OCI-LY7 (cell line): ENCODE measurements around the gene LDLRAP1. TPM values are rescaled to one million over a fixed set of nuclear protein-coding genes. Genes with fewer than 3 reads are reported as not detected.

Source experiments
- BruUV-seq: library from RNA; stranded (reverse); fragments of 400-500 nt; replicated peaks from 2 replicates; lab custom pipeline; 2021; lab: Mats Ljungman, UMichigan
- CTCF ChIA-PET: fragments of 300-600 bp; sonication (Branson Sonifier 250); formaldehyde crosslinking; loops from one replicate; lab custom pipeline; 2022; ENCODE audit warnings: antibody characterized with exemption; ENCODE audit not compliant: unreplicated experiment; lab: Charles Lee
- POLR2A ChIA-PET: fragments of 300-600 bp; sonication (Branson Sonifier 250); formaldehyde crosslinking; loops from one replicate; lab custom pipeline; 2022; ENCODE audit warnings: antibody characterized with exemption; lab: Charles Lee
- DNase-seq: peaks from one replicate; pipeline ENCODE4 v3.0.0-alpha.2; 2015; ENCODE audit warnings: low spot score
- H2AFZ ChIP-seq: fragments of 200-600 bp; sonication (generic), shearing (Covaris generic); 2 replicates; pipeline ENCODE4 v1.6.1; 2014; ENCODE audit warnings: mild to moderate bottlenecking, antibody characterized with exemption, low read length, moderate library complexity
- H3K27ac ChIP-seq: fragments of 200-600 bp; sonication (generic); 2 replicates; pipeline ENCODE4 v1.5.1; 2014; ENCODE audit warnings: mixed run types, low read depth, mild to moderate bottlenecking, moderate library complexity, low read length, inconsistent platforms; ENCODE audit not compliant: poor library complexity, severe bottlenecking
- H3K36me3 ChIP-seq: fragments of 200-600 bp; sonication (generic); 2 replicates; pipeline ENCODE4 v1.6.1; 2014; ENCODE audit warnings: mild to moderate bottlenecking, antibody characterized with exemption, low read length, moderate library complexity, mixed read lengths; ENCODE audit not compliant: insufficient read depth
- H3K4me1 ChIP-seq: fragments of 200-600 bp; sonication (generic); 2 replicates; pipeline ENCODE4 v1.5.1; 2014; ENCODE audit warnings: mild to moderate bottlenecking, low read length; ENCODE audit not compliant: insufficient read depth, poor library complexity, severe bottlenecking
- H3K4me2 ChIP-seq: fragments of 200-600 bp; sonication (generic); 2 replicates; pipeline ENCODE4 v1.6.1; 2014; ENCODE audit warnings: mild to moderate bottlenecking, low read length
- H3K4me3 ChIP-seq: fragments of 200-600 bp; sonication (generic); 2 replicates; pipeline ENCODE4 v1.5.1; 2014; ENCODE audit warnings: mild to moderate bottlenecking, low read depth, low read length; ENCODE audit not compliant: poor library complexity, severe bottlenecking
- H3K79me2 ChIP-seq: fragments of 200-600 bp; sonication (generic); 2 replicates; pipeline ENCODE4 v1.6.1; 2016; ENCODE audit warnings: low read depth, mild to moderate bottlenecking, low read length, moderate library complexity, mixed read lengths; ENCODE audit not compliant: insufficient read depth
- H3K9me2 ChIP-seq: fragments of 200-600 bp; sonication (generic); 2 replicates; pipeline ENCODE4 v1.6.1; 2016; ENCODE audit warnings: mild to moderate bottlenecking, low read length, mixed read lengths; ENCODE audit not compliant: insufficient read depth
- H3K9me3 ChIP-seq: fragments of 200-600 bp; sonication (generic); 2 replicates; pipeline ENCODE4 v1.6.1; 2014; ENCODE audit warnings: mild to moderate bottlenecking, mixed run types, low read length, mixed read lengths
- H4K20me1 ChIP-seq: fragments of 200-600 bp; sonication (generic); 2 replicates; pipeline ENCODE4 v1.6.1; 2014; ENCODE audit warnings: mild to moderate bottlenecking, antibody characterized with exemption, low read length, moderate library complexity, mixed read lengths; ENCODE audit not compliant: insufficient read depth
- EZH2phosphoT487 ChIP-seq: fragments of 200-600 bp; sonication (generic); IDR thresholded peaks from 2 replicates; pipeline ENCODE4 v1.6.1; 2018; ENCODE audit warnings: low read depth, borderline replicate concordance, mild to moderate bottlenecking, mixed run types, antibody characterized with exemption, low read length, moderate library complexity, mixed read lengths
- intact Hi-C: fragments of 100-400 bp; cut with micrococcal nuclease; formaldehyde crosslinking; loops from one replicate; pipeline ENCODE4 v1.10.0; 2022; ENCODE audit not compliant: unreplicated experiment
- total RNA-seq, 2 experiments: library from RNA; depleted of rRNA in 1 of 2; stranded (reverse); fragments of >200 nt in 1 of 2; shearing (Covaris generic) in 1 of 2; gene quantifications; 2 replicates each; pipeline ENCODE4 v1.2.3, GENCODE V29; 2014 to 2022
- TF ChIP-seq, protein P1 (sequence below): fragments of 200-600 bp; sonication (generic); conservative IDR thresholded peaks from 2 replicates; pipeline ENCODE4 v1.5.1; 2014; ENCODE audit warnings: mild to moderate bottlenecking, antibody characterized with exemption, low read length, moderate library complexity, mixed read lengths

LDLRAP1 gene
- total RNA-seq, 2 experiments from 2014 or later, result 14.9 to 36.2 TPM

- no peaks in the 10 kb centered on the region for H3K36me3 ChIP-seq
- no peaks in the 10 kb centered on the region for H4K20me1 ChIP-seq
- BruUV-seq, result no TSS peak
- H3K9me2 ChIP-seq, result no peaks in the 10 kb centered on the region
- TF ChIP-seq, protein P1, sequence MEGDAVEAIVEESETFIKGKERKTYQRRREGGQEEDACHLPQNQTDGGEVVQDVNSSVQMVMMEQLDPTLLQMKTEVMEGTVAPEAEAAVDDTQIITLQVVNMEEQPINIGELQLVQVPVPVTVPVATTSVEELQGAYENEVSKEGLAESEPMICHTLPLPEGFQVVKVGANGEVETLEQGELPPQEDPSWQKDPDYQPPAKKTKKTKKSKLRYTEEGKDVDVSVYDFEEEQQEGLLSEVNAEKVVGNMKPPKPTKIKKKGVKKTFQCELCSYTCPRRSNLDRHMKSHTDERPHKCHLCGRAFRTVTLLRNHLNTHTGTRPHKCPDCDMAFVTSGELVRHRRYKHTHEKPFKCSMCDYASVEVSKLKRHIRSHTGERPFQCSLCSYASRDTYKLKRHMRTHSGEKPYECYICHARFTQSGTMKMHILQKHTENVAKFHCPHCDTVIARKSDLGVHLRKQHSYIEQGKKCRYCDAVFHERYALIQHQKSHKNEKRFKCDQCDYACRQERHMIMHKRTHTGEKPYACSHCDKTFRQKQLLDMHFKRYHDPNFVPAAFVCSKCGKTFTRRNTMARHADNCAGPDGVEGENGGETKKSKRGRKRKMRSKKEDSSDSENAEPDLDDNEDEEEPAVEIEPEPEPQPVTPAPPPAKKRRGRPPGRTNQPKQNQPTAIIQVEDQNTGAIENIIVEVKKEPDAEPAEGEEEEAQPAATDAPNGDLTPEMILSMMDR, result no peak
- no peak for TF ChIP-seq EZH2phosphoT487
- no peaks in the 10 kb centered on the region for H3K9me3 ChIP-seq
- H2AFZ ChIP-seq, result no peak overlapping the region
- H3K79me2 ChIP-seq, result peaks cover 17% of the 10 kb centered on the region; the same call in 1 of the 2 replicates
- ChIA-PET CTCF (no interaction called here), POLR2A (interaction anchor here (0.7 to 7.0 kb wide), 2 partner anchors 20 to 1914 kb away, joined by 4 to 51 read pairs; no protein-coding TSS in a partner anchor)
- peaks cover 62% of the 10 kb centered on the region for H3K4me1 ChIP-seq
- peak overlapping the region; percentile 80 for H3K4me2 ChIP-seq
- no peak overlapping the region for H3K4me3 ChIP-seq
- no peak overlapping the region for H3K27ac ChIP-seq
- intact Hi-C loops, result loop anchor here (1.0 kb wide), 1 partner anchor 17 kb away; no protein-coding TSS in a partner anchor
- no peak for DNase-seq
Observed at GRCh38 chr1:25546193-25546592, 2.8 kb downstream of the LDLRAP1 start.

GRCh38 chr1:25548601-25549000 is 5.2 kb downstream of the LDLRAP1 start:
- ChIA-PET CTCF (interaction anchor here (0.6 to 3.3 kb wide), 4 partner anchors 10 to 417 kb away, joined by 3 to 23 read pairs (median 4); no protein-coding TSS in a partner anchor), POLR2A (interaction anchor here (0.7 to 7.0 kb wide), 8 partner anchors 13 to 1567 kb away, joined by 3 to 51 read pairs (median 3); no protein-coding TSS in a partner anchor)
- peaks cover 78% of the 10 kb centered on the region for H3K4me1 ChIP-seq
- no peak for TF ChIP-seq EZH2phosphoT487
- TF ChIP-seq, protein P1, result no peak
- DNase-seq, result peak; percentile 17
- intact Hi-C loops, result no loop called here
- no peaks in the 10 kb centered on the region for H3K9me3 ChIP-seq
- peak overlapping the region; percentile 64 for H3K4me2 ChIP-seq
- H3K79me2 ChIP-seq, result peaks cover 21% of the 10 kb centered on the region; the same call in 1 of the 2 replicates
- peak overlapping the region; percentile 5; the same call in 1 of the 2 replicates for H2AFZ ChIP-seq
- H3K27ac ChIP-seq, result peak overlapping the region; percentile 90
- no peaks in the 10 kb centered on the region for H3K36me3 ChIP-seq
- H3K9me2 ChIP-seq, result no peaks in the 10 kb centered on the region
- no TSS peak for BruUV-seq
- H4K20me1 ChIP-seq, result no peaks in the 10 kb centered on the region
- H3K4me3 ChIP-seq, result peak overlapping the region; percentile 38
